Activated CD8-positive, alpha-beta memory T cell treated with anti-CD3 and anti-CD28 coated beads for 36 hours (primary cell): ENCODE measurements around the gene NUAK2. TPM values are rescaled to one million over a fixed set of nuclear protein-coding genes. Genes with fewer than 3 reads are reported as not detected.

Experiments used
- CTCF ChIA-PET: fragments of 350-600 bp; sonication (Branson Sonifier 250); formaldehyde crosslinking; loops from one replicate; lab custom pipeline; 2021; ENCODE audit warnings: antibody characterized with exemption; lab: Charles Lee
- POLR2A ChIA-PET: fragments of 350-600 bp; sonication (Branson Sonifier 250); formaldehyde crosslinking; loops from one replicate; lab custom pipeline; 2021; ENCODE audit warnings: antibody characterized with exemption; lab: Charles Lee
- total RNA-seq, 2 experiments: library from RNA; stranded (reverse); gene quantifications; one replicate each; pipeline ENCODE4 v1.2.3, GENCODE V29; 2021

Gene NUAK2
- total RNA-seq, 2 experiments from 2014 or later = 1.3 to 1.6 TPM

DNA sequence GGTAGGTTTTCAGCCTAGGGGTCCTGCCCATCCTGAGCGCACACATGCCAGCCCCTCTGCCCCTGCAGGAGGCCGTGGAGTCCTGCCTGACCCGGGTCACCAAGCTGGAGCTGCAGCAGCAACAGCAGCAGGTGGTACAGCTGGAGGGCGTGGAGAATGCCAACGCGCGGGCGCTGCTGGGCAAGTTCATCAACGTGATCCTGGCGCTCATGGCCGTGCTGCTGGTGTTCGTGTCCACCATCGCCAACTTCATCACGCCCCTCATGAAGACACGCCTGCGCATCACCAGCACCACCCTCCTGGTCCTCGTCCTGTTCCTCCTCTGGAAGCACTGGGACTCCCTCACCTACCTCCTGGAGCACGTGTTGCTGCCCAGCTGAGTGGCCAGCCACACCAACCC lies 49.8 kb downstream of the NUAK2 start:
- ChIA-PET CTCF (interaction anchor here (0.7 to 21.8 kb wide), 4 partner anchors 17 to 83 kb away, joined by 3 to 489 read pairs (median 16); partner anchors contain the start of gene NUAK2), POLR2A (no interaction called here)

- POLR2A ChIA-PET = interaction anchor here (0.5 kb wide), 1 partner anchor 42 kb away, joined by 3 read pairs; no protein-coding TSS in a partner anchor
Measured at GRCh38 chr1:205271277-205271676, 50.3 kb downstream of the NUAK2 start.

DNA sequence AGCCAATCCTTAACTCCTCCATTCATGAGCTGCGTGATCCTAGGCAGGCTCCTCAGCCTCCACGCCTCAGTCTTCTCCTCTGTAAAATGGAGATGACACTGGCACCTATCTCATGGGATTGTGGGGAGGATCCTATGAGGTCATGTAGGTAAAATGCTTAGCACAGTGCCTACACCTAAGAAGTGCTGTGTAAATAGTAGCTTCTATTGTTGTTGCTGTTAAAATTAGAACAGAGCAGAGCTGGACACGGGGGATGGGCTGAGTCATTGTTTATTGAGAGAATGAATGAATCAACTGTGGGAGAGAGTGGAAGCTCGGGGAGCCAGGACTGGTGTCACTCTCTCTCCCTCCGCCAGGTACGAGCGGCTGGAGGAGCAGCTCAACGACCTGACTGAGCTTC lies 50.8 kb downstream of the NUAK2 start:
- POLR2A ChIA-PET = no interaction called here
- CTCF ChIA-PET = interaction anchor here (0.5 to 21.8 kb wide), 7 partner anchors 14 to 88 kb away, joined by 3 to 489 read pairs (median 3); partner anchors contain the start of gene NUAK2

More at GRCh38 chr1:205271277-205271676, 50.3 kb downstream of the NUAK2 start:
- CTCF ChIA-PET = interaction anchor here (0.9 to 21.8 kb wide), 4 partner anchors 14 to 83 kb away, joined by 3 to 489 read pairs (median 16); partner anchors contain the start of gene NUAK2

GRCh38 chr1:205270271-205270670 lies 51.3 kb downstream of the NUAK2 start:
- ChIA-PET CTCF (interaction anchor here (0.5 to 21.8 kb wide), 6 partner anchors 14 to 89 kb away, joined by 3 to 489 read pairs (median 4); partner anchors contain the start of gene NUAK2), POLR2A (no interaction called here)

- ChIA-PET POLR2A (no interaction called here), CTCF (interaction anchor here (0.9 to 21.8 kb wide), 3 partner anchors 54 to 85 kb away, joined by 3 to 489 read pairs (median 28); partner anchors contain the start of gene NUAK2)
Measured at GRCh38 chr1:205269711-205270110, 51.8 kb downstream of the NUAK2 start.

GRCh38 chr1:205268846-205269680 lies 52.5 kb downstream of the NUAK2 start:
- ChIA-PET CTCF (interaction anchor here (21.8 kb wide), 1 partner anchor 55 kb away, joined by 489 read pairs; the partner anchor contains the start of gene NUAK2), POLR2A (no interaction called here)

DNA sequence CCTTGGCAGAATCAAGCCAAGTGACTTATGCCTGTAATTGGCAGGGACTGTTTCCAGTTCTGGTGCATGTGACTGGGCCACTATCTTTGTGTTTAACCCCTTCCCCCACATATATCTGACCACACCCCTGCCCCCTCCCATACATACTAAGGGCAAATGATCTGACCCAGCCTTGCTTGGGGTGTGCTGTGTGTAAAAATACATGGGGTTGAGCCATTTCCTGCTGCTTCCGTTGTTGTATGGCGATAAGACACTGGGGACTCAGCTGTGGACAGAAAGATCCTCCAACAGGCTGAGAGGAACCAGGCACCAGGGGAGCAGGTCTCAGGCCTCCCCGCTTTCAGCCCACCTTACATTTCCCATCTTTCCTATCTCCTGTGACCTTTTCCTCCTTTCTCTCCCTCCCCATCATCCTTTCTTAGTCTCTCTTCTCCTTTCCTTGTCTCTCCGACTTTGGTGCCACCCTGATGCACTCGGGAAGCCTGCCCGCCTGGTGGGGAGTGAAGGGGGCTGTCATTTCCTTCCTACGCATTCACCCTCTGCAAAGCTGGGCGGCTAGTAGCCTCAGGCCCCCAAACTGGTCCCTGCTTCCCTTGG lies 54.1 kb downstream of the NUAK2 start:
- POLR2A ChIA-PET = no interaction called here
- CTCF ChIA-PET = no interaction called here

GRCh38 chr1:205266611-205267305 lies 54.8 kb downstream of the NUAK2 start:
- POLR2A ChIA-PET = no interaction called here

GRCh38 chr1:205263580-205264190 lies 57.9 kb downstream of the NUAK2 start:
- POLR2A ChIA-PET = no interaction called here

More at GRCh38 chr1:205266611-205267305, 54.8 kb downstream of the NUAK2 start:
- CTCF ChIA-PET = interaction anchor here (0.8 kb wide), 1 partner anchor 219 kb away, joined by 4 read pairs; no protein-coding TSS in a partner anchor

GRCh38 chr1:205262731-205263171 lies 58.8 kb downstream of the NUAK2 start:
- POLR2A ChIA-PET = no interaction called here
- CTCF ChIA-PET = interaction anchor here (2.4 kb wide), 1 partner anchor 11 kb away, joined by 8 read pairs; no protein-coding TSS in a partner anchor

More at GRCh38 chr1:205263580-205264190, 57.9 kb downstream of the NUAK2 start:
- CTCF ChIA-PET = interaction anchor here (0.6 to 2.4 kb wide), 4 partner anchors 10 to 34 kb away, joined by 3 to 8 read pairs (median 3); no protein-coding TSS in a partner anchor

GRCh38 chr1:205261946-205262691 lies 59.4 kb downstream of the NUAK2 start:
- ChIA-PET CTCF (interaction anchor here (2.4 to 3.1 kb wide), 2 partner anchors 12 to 33 kb away, joined by 8 to 9 read pairs; no protein-coding TSS in a partner anchor), POLR2A (no interaction called here)

- ChIA-PET POLR2A (no interaction called here), CTCF (interaction anchor here (1.0 to 3.1 kb wide), 7 partner anchors 12 to 75 kb away, joined by 3 to 9 read pairs (median 7); partner anchors contain the start of gene TMCC2)
Measured at GRCh38 chr1:205260948-205261732, 60.4 kb downstream of the NUAK2 start.

- CTCF ChIA-PET = interaction anchor here (0.9 to 3.1 kb wide), 7 partner anchors 13 to 319 kb away, joined by 3 to 9 read pairs (median 6); partner anchors contain the start of gene TMCC2
- POLR2A ChIA-PET = no interaction called here
Measured at GRCh38 chr1:205259998-205260397, 61.5 kb downstream of the NUAK2 start.

- CTCF ChIA-PET = interaction anchor here (1.0 to 6.0 kb wide), 5 partner anchors 14 to 318 kb away, joined by 3 to 72 read pairs (median 8); partner anchors contain the start of gene TMCC2
- POLR2A ChIA-PET = no interaction called here
Measured at GRCh38 chr1:205259324-205259832, 62.2 kb downstream of the NUAK2 start.

GRCh38 chr1:205258719-205259118 lies 62.8 kb downstream of the NUAK2 start:
- CTCF ChIA-PET = interaction anchor here (0.6 to 6.0 kb wide), 5 partner anchors 19 to 318 kb away, joined by 3 to 72 read pairs (median 3); partner anchors contain the start of genes NUAK2 and TMCC2
- POLR2A ChIA-PET = no interaction called here

DNA sequence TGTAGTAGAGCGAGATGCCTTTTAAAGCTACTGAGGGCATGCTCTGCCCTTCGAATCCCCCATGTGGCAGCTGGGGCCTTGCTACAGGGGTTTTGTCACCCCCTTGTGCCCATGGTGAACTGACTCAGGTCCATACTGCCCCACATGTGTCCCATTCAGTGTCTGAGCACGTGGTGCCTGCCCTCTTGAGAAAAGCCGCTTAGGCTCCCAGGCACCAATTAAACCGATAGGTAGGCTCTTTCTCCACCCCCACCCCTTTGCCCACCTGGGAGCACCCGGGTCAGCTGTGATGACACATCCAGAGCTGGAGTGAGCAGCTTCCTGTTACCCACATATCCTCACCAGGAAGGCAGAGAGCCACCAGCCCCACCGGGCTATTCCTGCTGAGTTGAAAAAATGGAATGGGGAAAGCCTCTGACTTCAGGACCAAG lies 63.3 kb downstream of the NUAK2 start:
- POLR2A ChIA-PET = no interaction called here
- CTCF ChIA-PET = interaction anchor here (0.6 to 6.0 kb wide), 5 partner anchors 15 to 269 kb away, joined by 3 to 72 read pairs (median 4); partner anchors contain the start of genes NUAK2 and TMCC2
